ENCODE results near the gene AQP5. TPM values are rescaled to one million over a fixed set of nuclear protein-coding genes. Genes with fewer than 3 reads are reported as not detected.

AQP5 gene
- total RNA-seq, 1 donor from 2014 or later, result 0.46 TPM

- Mint-ChIP-seq H3K4me1 (ENCODE audit: unreplicated experiment) (peaks cover 26% of the 10 kb centered on the region), H3K4me3 (ENCODE audit: unreplicated experiment) (no peak overlapping the region), H3K27me3 (ENCODE audit: unreplicated experiment) (no peaks in the 10 kb centered on the region), H3K27ac (ENCODE audit: unreplicated experiment) (no peak overlapping the region), H3K36me3 (ENCODE audit: unreplicated experiment) (peaks cover 4% of the 10 kb centered on the region), H3K9me3 (ENCODE audit: unreplicated experiment) (no peaks in the 10 kb centered on the region)
- DNase-seq (ENCODE audit: extremely low spot score, unreplicated experiment), result no peak
- TF ChIP-seq CTCF (IDR thresholded peaks at IDR 0.05), result no peak
Measured at GRCh38 chr12:50014342-50014741, 52.7 kb downstream of the AQP5 start.

Other genes starting within 250 kb of the AQP5 start
- 385 TPM in 2 replicates for gene TMBIM6, start 220.3 kb upstream of the AQP5 start, total RNA-seq
- gene NCKAP5L, start 133.5 kb upstream of the AQP5 start, total RNA-seq, result 39.1 and 42.4 TPM in 2 replicates
- 4.2 and 5.3 TPM in 2 replicates for gene BCDIN3D, start 118.8 kb upstream of the AQP5 start, total RNA-seq
- gene FAIM2, start 58.0 kb upstream of the AQP5 start, total RNA-seq, result 1.4 and 1.5 TPM in 2 replicates
- not detected in 2 replicates for gene AQP2, start 11.1 kb upstream of the AQP5 start, total RNA-seq
- gene AQP6, start 11.1 kb downstream of the AQP5 start, total RNA-seq, result not detected in 2 replicates
- gene RACGAP1, start 63.6 kb downstream of the AQP5 start, total RNA-seq, result 25.9 and 28.3 TPM in 2 replicates
- gene ASIC1, start 95.7 kb downstream of the AQP5 start, total RNA-seq, result 2.1 and 3.0 TPM in 2 replicates
- 61.4 and 66.7 TPM in 2 replicates for gene SMARCD1, start 123.5 kb downstream of the AQP5 start, total RNA-seq
- gene GPD1, start 142.1 kb downstream of the AQP5 start, total RNA-seq, result 0.43 TPM in 1 of 2 replicates, not detected in the other
- gene COX14, start 150.4 kb downstream of the AQP5 start, total RNA-seq, result 41.5 and 54.9 TPM in 2 replicates
- 72.3 and 78.6 TPM in 2 replicates for gene CERS5, start 205.5 kb downstream of the AQP5 start, total RNA-seq